Astrocyte (in vitro differentiated cells and primary cell): Measurements from ENCODE around the gene SKIL.

ENCODE experiments used
- EZH2 ChIP-seq: IDR thresholded peaks from 2 replicates; pipeline ENCODE4 v1.6.1; 2012; ENCODE audit warnings: mild to moderate bottlenecking, low read length, inconsistent platforms; ENCODE audit not compliant: insufficient read depth
- TF ChIP-seq, protein P1 (sequence below): IDR thresholded peaks from 2 replicates; pipeline ENCODE4 v1.5.1; 2011; ENCODE audit warnings: low read depth, mild to moderate bottlenecking, inconsistent platforms, low read length, moderate library complexity; ENCODE audit not compliant: insufficient read depth

DNA sequence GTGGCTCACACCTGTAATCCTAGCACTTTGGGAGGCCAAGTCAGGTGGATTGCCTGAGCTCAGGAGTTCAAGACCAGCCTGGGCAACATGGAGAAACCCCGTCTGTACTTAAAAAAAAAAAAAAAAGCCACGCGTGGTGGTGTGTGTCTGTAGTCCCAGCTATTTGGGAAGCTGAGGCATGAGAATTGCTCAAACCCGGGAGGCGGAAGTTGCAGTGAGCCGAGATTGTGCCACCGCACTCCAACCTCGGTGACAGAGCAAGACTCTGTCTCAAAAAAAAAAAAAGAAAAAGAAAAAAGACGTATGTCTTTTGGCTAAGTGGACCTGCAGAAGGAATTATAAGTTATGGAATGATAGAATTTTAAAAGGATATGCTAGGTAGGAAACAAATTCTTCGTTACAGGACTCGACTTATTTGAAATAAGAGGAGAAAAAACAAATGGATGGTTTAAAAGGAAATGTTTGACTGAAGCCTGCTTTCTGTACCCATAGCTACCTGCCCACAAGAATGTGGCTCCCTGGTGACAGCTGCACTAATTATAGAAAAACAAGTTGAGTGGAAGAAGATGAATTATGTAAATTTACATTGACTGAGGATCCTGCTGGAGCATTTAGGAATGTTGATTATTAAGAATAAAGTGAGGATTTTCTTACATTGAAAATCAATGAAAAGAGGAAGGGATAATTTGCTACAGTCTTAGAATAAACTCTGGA lies 36.0 kb upstream of the SKIL start:
- TF ChIP-seq, protein P1, sequence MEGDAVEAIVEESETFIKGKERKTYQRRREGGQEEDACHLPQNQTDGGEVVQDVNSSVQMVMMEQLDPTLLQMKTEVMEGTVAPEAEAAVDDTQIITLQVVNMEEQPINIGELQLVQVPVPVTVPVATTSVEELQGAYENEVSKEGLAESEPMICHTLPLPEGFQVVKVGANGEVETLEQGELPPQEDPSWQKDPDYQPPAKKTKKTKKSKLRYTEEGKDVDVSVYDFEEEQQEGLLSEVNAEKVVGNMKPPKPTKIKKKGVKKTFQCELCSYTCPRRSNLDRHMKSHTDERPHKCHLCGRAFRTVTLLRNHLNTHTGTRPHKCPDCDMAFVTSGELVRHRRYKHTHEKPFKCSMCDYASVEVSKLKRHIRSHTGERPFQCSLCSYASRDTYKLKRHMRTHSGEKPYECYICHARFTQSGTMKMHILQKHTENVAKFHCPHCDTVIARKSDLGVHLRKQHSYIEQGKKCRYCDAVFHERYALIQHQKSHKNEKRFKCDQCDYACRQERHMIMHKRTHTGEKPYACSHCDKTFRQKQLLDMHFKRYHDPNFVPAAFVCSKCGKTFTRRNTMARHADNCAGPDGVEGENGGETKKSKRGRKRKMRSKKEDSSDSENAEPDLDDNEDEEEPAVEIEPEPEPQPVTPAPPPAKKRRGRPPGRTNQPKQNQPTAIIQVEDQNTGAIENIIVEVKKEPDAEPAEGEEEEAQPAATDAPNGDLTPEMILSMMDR = no peak
- TF ChIP-seq EZH2 = no peak
